OCI-LY7 (cell line): ENCODE results near the gene PRKCA.

Experiments
- EZH2phosphoT487 ChIP-seq: fragments of 200-600 bp; sonication (generic); IDR thresholded peaks from 2 replicates; pipeline ENCODE4 v1.6.1; 2018; ENCODE audit warnings: low read depth, borderline replicate concordance, mild to moderate bottlenecking, mixed run types, antibody characterized with exemption, low read length, moderate library complexity, mixed read lengths
- TF ChIP-seq, protein P1 (sequence below): fragments of 200-600 bp; sonication (generic); conservative IDR thresholded peaks from 2 replicates; pipeline ENCODE4 v1.5.1; 2014; ENCODE audit warnings: mild to moderate bottlenecking, antibody characterized with exemption, low read length, moderate library complexity, mixed read lengths

- TF ChIP-seq, protein P1, sequence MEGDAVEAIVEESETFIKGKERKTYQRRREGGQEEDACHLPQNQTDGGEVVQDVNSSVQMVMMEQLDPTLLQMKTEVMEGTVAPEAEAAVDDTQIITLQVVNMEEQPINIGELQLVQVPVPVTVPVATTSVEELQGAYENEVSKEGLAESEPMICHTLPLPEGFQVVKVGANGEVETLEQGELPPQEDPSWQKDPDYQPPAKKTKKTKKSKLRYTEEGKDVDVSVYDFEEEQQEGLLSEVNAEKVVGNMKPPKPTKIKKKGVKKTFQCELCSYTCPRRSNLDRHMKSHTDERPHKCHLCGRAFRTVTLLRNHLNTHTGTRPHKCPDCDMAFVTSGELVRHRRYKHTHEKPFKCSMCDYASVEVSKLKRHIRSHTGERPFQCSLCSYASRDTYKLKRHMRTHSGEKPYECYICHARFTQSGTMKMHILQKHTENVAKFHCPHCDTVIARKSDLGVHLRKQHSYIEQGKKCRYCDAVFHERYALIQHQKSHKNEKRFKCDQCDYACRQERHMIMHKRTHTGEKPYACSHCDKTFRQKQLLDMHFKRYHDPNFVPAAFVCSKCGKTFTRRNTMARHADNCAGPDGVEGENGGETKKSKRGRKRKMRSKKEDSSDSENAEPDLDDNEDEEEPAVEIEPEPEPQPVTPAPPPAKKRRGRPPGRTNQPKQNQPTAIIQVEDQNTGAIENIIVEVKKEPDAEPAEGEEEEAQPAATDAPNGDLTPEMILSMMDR, result no peak
- no peak for TF ChIP-seq EZH2phosphoT487
These were observed 30.9 kb upstream of the PRKCA start for GRCh38 chr17:66271512-66271911.
